Neuronal stem cell (in vitro differentiated cells): Measurements from ENCODE around the gene OR9Q2. TPM values are rescaled to one million over a fixed set of nuclear protein-coding genes. Genes with fewer than 3 reads are reported as not detected.

ENCODE experiments used
- DNase-seq: peaks from one replicate; pipeline ENCODE4 v3.0.0-alpha.2; 2013; ENCODE audit warnings: low spot score
- H2AFZ ChIP-seq: one replicate; pipeline ENCODE4 v1.6.1; 2013; ENCODE audit warnings: mild to moderate bottlenecking, low read length, inconsistent platforms
- H2AK5ac ChIP-seq: 2 replicates; pipeline ENCODE4 v1.6.1; 2013; ENCODE audit warnings: low read depth, mild to moderate bottlenecking, inconsistent platforms, low read length, moderate library complexity, mixed read lengths
- H2BK120ac ChIP-seq: 2 replicates; pipeline ENCODE4 v1.6.1; 2013; ENCODE audit warnings: low read depth, mild to moderate bottlenecking, inconsistent platforms, low read length, moderate library complexity, mixed read lengths
- H2BK12ac ChIP-seq: one replicate; pipeline ENCODE4 v1.6.1; 2013; ENCODE audit warnings: low read length, inconsistent platforms
- H2BK15ac ChIP-seq: 2 replicates; pipeline ENCODE4 v1.6.1; 2013; ENCODE audit warnings: mild to moderate bottlenecking, low read length, inconsistent platforms, mixed read lengths
- H2BK5ac ChIP-seq: one replicate; pipeline ENCODE4 v1.6.1; 2013; ENCODE audit warnings: inconsistent platforms, mild to moderate bottlenecking, low read length, moderate library complexity
- H3K14ac ChIP-seq: one replicate; pipeline ENCODE4 v1.6.1; 2013; ENCODE audit warnings: low read length, inconsistent platforms
- H3K18ac ChIP-seq: 2 replicates; pipeline ENCODE4 v1.6.1; 2013; ENCODE audit warnings: low read length, inconsistent platforms
- H3K23ac ChIP-seq: 2 replicates; pipeline ENCODE4 v1.6.1; 2013; ENCODE audit warnings: low read depth, mild to moderate bottlenecking, mixed read lengths, low read length, inconsistent platforms; ENCODE audit not compliant: poor library complexity
- H3K27ac ChIP-seq: replicated peaks from 3 replicates; pipeline ENCODE4 v1.5.1; 2013; ENCODE audit warnings: low read length, inconsistent platforms
- H3K27me3 ChIP-seq, 3 experiments: 2 replicates each; pipeline ENCODE4 v1.6.1; 2013; ENCODE audit warnings: low read length in 3 of 3, mild to moderate bottlenecking in 2 of 3, inconsistent platforms in 1 of 3, low read depth in 1 of 3, mixed read lengths in 1 of 3, moderate library complexity in 1 of 3; ENCODE audit not compliant: control insufficient read depth in 3 of 3, insufficient read depth in 3 of 3
- H3K36me3 ChIP-seq, 2 donors: replicated peaks in 1 of 2; 2 replicates each; pipeline ENCODE4 v1.6.1; 2013; ENCODE audit warnings: low read length in 2 of 2; ENCODE audit not compliant: control insufficient read depth in 2 of 2, insufficient read depth in 2 of 2
- H3K4ac ChIP-seq: 2 replicates; pipeline ENCODE4 v1.6.1; 2013; ENCODE audit warnings: inconsistent platforms, mild to moderate bottlenecking, low read length, moderate library complexity
- H3K4me1 ChIP-seq, 2 donors: 1 replicate in 1 of 2; 2 replicates in 1 of 2; pipeline ENCODE4 v1.6.1; 2013; ENCODE audit warnings: low read length in 2 of 2, low read depth in 1 of 2; ENCODE audit not compliant: control insufficient read depth in 2 of 2, insufficient read depth in 1 of 2
- H3K4me2 ChIP-seq: one replicate; pipeline ENCODE4 v1.6.1; 2013; ENCODE audit warnings: mild to moderate bottlenecking, low read length, inconsistent platforms; ENCODE audit not compliant: insufficient read depth, poor library complexity, severe bottlenecking
- H3K4me3 ChIP-seq, 2 donors: 2 replicates each; pipeline ENCODE4 v1.5.1; 2013; ENCODE audit warnings: low read length in 2 of 2, mild to moderate bottlenecking in 2 of 2, inconsistent platforms in 1 of 2, moderate library complexity in 1 of 2
- H3K79me1 ChIP-seq: one replicate; pipeline ENCODE4 v1.6.1; 2013; ENCODE audit warnings: low read depth, mild to moderate bottlenecking, inconsistent platforms, low read length, moderate library complexity
- H3K9ac ChIP-seq: one replicate; pipeline ENCODE4 v1.6.1; 2013; ENCODE audit warnings: mild to moderate bottlenecking, low read depth, low read length, inconsistent platforms; ENCODE audit not compliant: poor library complexity
- H3K9me3 ChIP-seq, 2 donors: replicated peaks in 1 of 2; 2 replicates each; pipeline versions ENCODE3 to v1.6.1; 2013; ENCODE audit warnings: low read length in 2 of 2, mild to moderate bottlenecking in 2 of 2, inconsistent platforms in 1 of 2, low read depth in 1 of 2, mixed read lengths in 1 of 2, moderate library complexity in 1 of 2; ENCODE audit not compliant: control insufficient read depth in 2 of 2, insufficient read depth in 1 of 2
- H4K8ac ChIP-seq: one replicate; pipeline ENCODE4 v1.6.1; 2013; ENCODE audit warnings: low read depth, mild to moderate bottlenecking, inconsistent platforms, low read length, moderate library complexity
- H4K91ac ChIP-seq: one replicate; pipeline ENCODE4 v1.6.1; 2013; ENCODE audit warnings: low read length, low read depth, mild to moderate bottlenecking, inconsistent platforms; ENCODE audit not compliant: poor library complexity
- WGBS, 2 donors: extraction: QIAGEN DNeasy Blood & Tissue Kit; methylation state at CpG; one replicate each; pipeline ENCODE4 v1.1.7; 2013; ENCODE audit warnings: missing lambda C conversion rate in 2 of 2, mixed read lengths in 1 of 2; ENCODE audit not compliant: insufficient read length in 2 of 2, insufficient replicate concordance in 1 of 2; ENCODE audit errors: extremely low coverage in 2 of 2; 5-methylcytosine and 5-hydroxymethylcytosine counted together
- polyA plus RNA-seq, 2 experiments: library from polyadenylated mRNA; stranded (reverse); fragments of 200-250 nt; gene quantifications; one replicate each; pipeline ENCODE4 v1.2.3, GENCODE V29; 2013

Gene OR9Q2
- not detected for polyA plus RNA-seq (2013, experiment 1 of 2)
- polyA plus RNA-seq (2013, experiment 2 of 2), result not detected

GRCh38 chr11:58188770-58189169 is at the start of gene OR9Q2:
TSS of gene OR9Q2 (plus strand) at chr11:58189070. CDS start at chr11:58190491, 1,421 bp downstream.
- no peak for DNase-seq
- no peak within 1 kb of the TSS for H3K4ac ChIP-seq
- H2AFZ ChIP-seq, result no peak within 1 kb of the TSS
- H4K91ac ChIP-seq, result no peak within 1 kb of the TSS
- H3K18ac ChIP-seq, result no peak within 1 kb of the TSS
- no peak within 1 kb of the TSS for H3K23ac ChIP-seq
- H3K14ac ChIP-seq, result no peak within 1 kb of the TSS
- H4K8ac ChIP-seq, result no peak within 1 kb of the TSS
- no peak within 1 kb of the TSS for H2AK5ac ChIP-seq
- H3K36me3 ChIP-seq, result no peaks in the 10 kb centered on the region
- no peak within 1 kb of the TSS for H2BK5ac ChIP-seq
- no peaks in the 10 kb centered on the region for H3K4me1 ChIP-seq
- no peak within 1 kb of the TSS for H3K4me3 ChIP-seq
- no peak within 1 kb of the TSS for H3K9ac ChIP-seq
- no peaks in the 10 kb centered on the region for H3K27me3 ChIP-seq
- H2BK15ac ChIP-seq, result no peak within 1 kb of the TSS
- no peak within 1 kb of the TSS for H3K27ac ChIP-seq
- no CpG with 5 or more reads among the region's 2 CpGs for WGBS, 2 donors
- no peaks in the 10 kb centered on the region for H3K9me3 ChIP-seq
- H3K79me1 ChIP-seq, result no peaks in the 10 kb centered on the region
- no peak within 1 kb of the TSS for H2BK120ac ChIP-seq
- no peak within 1 kb of the TSS for H2BK12ac ChIP-seq
- no peak within 1 kb of the TSS for H3K4me2 ChIP-seq

- Histone ChIP-seq H3K27ac (no peak overlapping the region), H2BK5ac (no peak overlapping the region), H3K4me2 (no peak overlapping the region), H4K91ac (no peak overlapping the region), H3K4ac (no peak overlapping the region), H3K36me3 (no peaks in the 10 kb centered on the region), H3K27me3 (no peaks in the 10 kb centered on the region), H3K4me1 (no peaks in the 10 kb centered on the region), H2BK120ac (no peak overlapping the region), H3K18ac (no peak overlapping the region), H3K14ac (no peak overlapping the region), H2AK5ac (no peak overlapping the region), H2BK12ac (no peak overlapping the region), H3K79me1 (no peaks in the 10 kb centered on the region), H3K9me3 (no peaks in the 10 kb centered on the region), H3K9ac (no peak overlapping the region), H2AFZ (no peak overlapping the region), H3K23ac (no peak overlapping the region), H2BK15ac (no peak overlapping the region), H3K4me3 (no peak overlapping the region), H4K8ac (no peak overlapping the region)
- no peak for DNase-seq
- WGBS, 2 donors, result no CpG with 5 or more reads among the region's 1 CpG
Observed at GRCh38 chr11:58142761-58143160, 46.1 kb upstream of the OR9Q2 start.

- H3K23ac ChIP-seq, result no peak overlapping the region
- H3K4ac ChIP-seq, result no peak overlapping the region
- no peaks in the 10 kb centered on the region for H3K4me1 ChIP-seq
- no peaks in the 10 kb centered on the region for H3K79me1 ChIP-seq
- no peak overlapping the region for H2AFZ ChIP-seq
- no peak overlapping the region for H4K8ac ChIP-seq
- no peak overlapping the region for H2AK5ac ChIP-seq
- no peak overlapping the region for H2BK12ac ChIP-seq
- H3K14ac ChIP-seq, result no peak overlapping the region
- H3K9me3 ChIP-seq, result no peaks in the 10 kb centered on the region
- H3K18ac ChIP-seq, result no peak overlapping the region
- WGBS, 2 donors, result no CpG with 5 or more reads among the region's 3 CpGs
- H3K36me3 ChIP-seq, result no peaks in the 10 kb centered on the region
- no peak overlapping the region for H2BK5ac ChIP-seq
- H3K4me3 ChIP-seq, result no peak overlapping the region
- no peaks in the 10 kb centered on the region for H3K27me3 ChIP-seq
- H3K9ac ChIP-seq, result no peak overlapping the region
- H2BK120ac ChIP-seq, result no peak overlapping the region
- no peak overlapping the region for H4K91ac ChIP-seq
- no peak overlapping the region for H3K27ac ChIP-seq
- no peak overlapping the region for H2BK15ac ChIP-seq
- no peak overlapping the region for H3K4me2 ChIP-seq
- no peak for DNase-seq
Observed at GRCh38 chr11:58152781-58153180, 36.1 kb upstream of the OR9Q2 start.

GRCh38 chr11:58164389-58164788 is 24.5 kb upstream of the OR9Q2 start:
- no peak overlapping the region for H2AK5ac ChIP-seq
- no peak overlapping the region for H3K4me3 ChIP-seq
- H3K4me1 ChIP-seq, result no peaks in the 10 kb centered on the region
- H2BK120ac ChIP-seq, result no peak overlapping the region
- H3K9ac ChIP-seq, result no peak overlapping the region
- no peak overlapping the region for H2AFZ ChIP-seq
- no peak overlapping the region for H3K27ac ChIP-seq
- no peak overlapping the region for H2BK5ac ChIP-seq
- H2BK12ac ChIP-seq, result no peak overlapping the region
- no peak overlapping the region for H3K23ac ChIP-seq
- H2BK15ac ChIP-seq, result no peak overlapping the region
- H3K18ac ChIP-seq, result no peak overlapping the region
- no peak for DNase-seq
- H4K8ac ChIP-seq, result no peak overlapping the region
- no peak overlapping the region for H3K4me2 ChIP-seq
- H3K27me3 ChIP-seq, result peaks cover 0 to 5% (median 0%) of the 10 kb centered on the region in 3 experiments
- H3K9me3 ChIP-seq, result no peaks in the 10 kb centered on the region
- no peaks in the 10 kb centered on the region for H3K79me1 ChIP-seq
- no peak overlapping the region for H4K91ac ChIP-seq
- H3K36me3 ChIP-seq, result no peaks in the 10 kb centered on the region
- H3K14ac ChIP-seq, result no peak overlapping the region
- WGBS, 2 donors, result no CpG with 5 or more reads among the region's 4 CpGs
- H3K4ac ChIP-seq, result no peak overlapping the region
